SU-DHL-6 (cell line): ENCODE measurements around the gene ZNF208.

Experiments used
- EZH2phosphoT487 ChIP-seq: fragments of 200-600 bp; sonication (generic), shearing (Covaris generic); conservative IDR thresholded peaks from 2 replicates; pipeline ENCODE4 v1.6.1; 2018; ENCODE audit warnings: mild to moderate bottlenecking, antibody characterized with exemption, low read length, moderate library complexity, mixed read lengths
- TF ChIP-seq, protein P1 (sequence below): fragments of 200-600 bp; sonication (generic); IDR thresholded peaks from one replicate; pipeline ENCODE4 v1.5.1; 2017; ENCODE audit warnings: antibody characterized with exemption, mild to moderate bottlenecking, low read length, moderate library complexity; ENCODE audit not compliant: insufficient read depth, poor library complexity, severe bottlenecking

DNA sequence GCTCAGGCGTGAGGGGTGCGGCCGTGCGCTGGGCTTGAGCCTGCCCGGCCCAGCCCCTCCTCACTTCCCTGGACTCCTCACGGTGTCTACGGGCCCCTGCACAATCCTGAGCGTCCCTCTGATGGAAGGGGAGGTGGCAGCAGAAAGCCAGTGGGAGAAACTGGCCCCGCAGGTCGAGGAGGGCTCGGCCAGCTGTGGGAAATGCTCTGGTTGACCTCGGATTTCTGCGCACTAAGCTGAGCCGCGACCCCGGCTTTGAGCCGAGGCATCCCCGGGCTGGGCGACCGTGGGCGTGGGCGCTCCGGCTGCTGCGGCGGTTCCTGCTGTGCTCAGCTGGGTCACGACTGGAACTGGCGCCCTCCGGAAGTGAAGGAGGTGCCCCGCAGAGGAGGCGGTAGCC, 70.1 kb downstream of the ZNF208 start:
- TF ChIP-seq, protein P1, sequence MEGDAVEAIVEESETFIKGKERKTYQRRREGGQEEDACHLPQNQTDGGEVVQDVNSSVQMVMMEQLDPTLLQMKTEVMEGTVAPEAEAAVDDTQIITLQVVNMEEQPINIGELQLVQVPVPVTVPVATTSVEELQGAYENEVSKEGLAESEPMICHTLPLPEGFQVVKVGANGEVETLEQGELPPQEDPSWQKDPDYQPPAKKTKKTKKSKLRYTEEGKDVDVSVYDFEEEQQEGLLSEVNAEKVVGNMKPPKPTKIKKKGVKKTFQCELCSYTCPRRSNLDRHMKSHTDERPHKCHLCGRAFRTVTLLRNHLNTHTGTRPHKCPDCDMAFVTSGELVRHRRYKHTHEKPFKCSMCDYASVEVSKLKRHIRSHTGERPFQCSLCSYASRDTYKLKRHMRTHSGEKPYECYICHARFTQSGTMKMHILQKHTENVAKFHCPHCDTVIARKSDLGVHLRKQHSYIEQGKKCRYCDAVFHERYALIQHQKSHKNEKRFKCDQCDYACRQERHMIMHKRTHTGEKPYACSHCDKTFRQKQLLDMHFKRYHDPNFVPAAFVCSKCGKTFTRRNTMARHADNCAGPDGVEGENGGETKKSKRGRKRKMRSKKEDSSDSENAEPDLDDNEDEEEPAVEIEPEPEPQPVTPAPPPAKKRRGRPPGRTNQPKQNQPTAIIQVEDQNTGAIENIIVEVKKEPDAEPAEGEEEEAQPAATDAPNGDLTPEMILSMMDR = no peak
- TF ChIP-seq EZH2phosphoT487 = no peak
